SK-N-MC (cell line): Measurements from ENCODE around the gene PPP1R3E.
A peak's percentile ranks its signal among the peaks of the same experiment; 100 is the strongest.

Source experiments
- DNase-seq: peaks from one replicate; pipeline ENCODE4 v3.0.0-alpha.2; 2011; ENCODE audit warnings: low read depth, low spot score
- H3K27ac ChIP-seq: fragments of 200-600 bp; sonication (generic); 2 replicates; pipeline ENCODE4 v1.5.1; 2016; ENCODE audit warnings: mixed run types
- H3K36me3 ChIP-seq: fragments of 200-600 bp; sonication (generic); 2 replicates; pipeline ENCODE4 v1.6.1; 2017; ENCODE audit warnings: antibody characterized with exemption, low read length, mixed read lengths; ENCODE audit not compliant: insufficient read depth
- H3K4me3 ChIP-seq: fragments of 200-600 bp; sonication (generic); 2 replicates; pipeline ENCODE4 v1.5.1; 2016
- H3K9ac ChIP-seq: fragments of 200-600 bp; sonication (generic); 2 replicates; pipeline ENCODE4 v1.8.0; 2017; ENCODE audit warnings: mixed run types, mixed read lengths; ENCODE audit not compliant: insufficient read length
- H3K9me3 ChIP-seq: fragments of 200-600 bp; sonication (generic); 2 replicates; pipeline ENCODE4 v1.6.1; 2017; ENCODE audit warnings: low read depth, mild to moderate bottlenecking, antibody characterized with exemption, low read length, moderate library complexity, mixed read lengths
- EZH2 ChIP-seq: fragments of 200-600 bp; sonication (generic); IDR thresholded peaks from one replicate; pipeline ENCODE4 v1.6.1; 2017; ENCODE audit warnings: antibody characterized with exemption
- FOXP2 ChIP-seq: optimal IDR thresholded peaks from 2 replicates; pipeline ENCODE3; 2011; ENCODE audit warnings: mild to moderate bottlenecking, moderate library complexity; ENCODE audit not compliant: insufficient read depth; ENCODE audit errors: extremely low read length, control extremely low read depth
- POLR2AphosphoS5 ChIP-seq: IDR thresholded peaks from 2 replicates; pipeline ENCODE4 v1.6.1; 2012; ENCODE audit warnings: mild to moderate bottlenecking, low read depth, low read length, borderline replicate concordance

The PPP1R3E gene

DNA sequence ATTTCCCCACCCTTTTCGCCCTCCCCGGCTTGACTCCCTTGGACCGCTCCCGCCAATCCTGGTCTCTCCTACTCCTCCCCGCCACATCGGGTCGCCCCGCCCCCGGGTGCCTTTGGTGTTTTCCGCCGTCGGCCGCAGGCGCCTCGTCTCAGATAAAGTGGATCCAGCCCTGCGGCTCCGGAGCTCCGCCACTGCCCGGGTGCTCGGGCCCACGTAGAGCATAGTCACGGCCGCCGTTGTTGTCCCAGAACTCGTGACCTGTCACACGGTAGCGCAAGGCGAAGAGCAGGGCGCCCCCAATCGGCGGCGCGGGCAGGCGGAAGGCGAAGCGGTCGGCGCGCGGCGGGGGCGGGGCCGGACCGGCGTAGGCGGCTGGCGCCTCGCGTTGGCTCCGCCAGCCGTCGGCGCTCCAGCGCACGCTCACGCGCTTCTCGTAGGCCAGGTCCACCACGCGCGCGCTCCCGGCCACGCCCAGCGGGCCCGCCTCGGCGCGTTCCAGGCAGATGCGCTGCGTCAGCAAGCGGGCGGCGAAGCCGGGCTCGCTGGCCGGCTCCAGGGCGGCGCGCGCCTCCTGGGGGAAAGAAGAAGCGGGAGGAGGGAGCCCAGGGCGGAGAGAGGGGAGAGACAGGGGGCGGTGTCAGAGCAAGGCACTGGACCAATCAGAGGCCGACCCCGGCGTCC, 1.2 kb downstream of the PPP1R3E start:
- Histone ChIP-seq H3K9ac (peak overlapping the region; percentile 94), H3K9me3 (no peaks in the 10 kb centered on the region), H3K4me3 (peak overlapping the region; percentile 98), H3K36me3 (no peaks in the 10 kb centered on the region), H3K27ac (peak overlapping the region; percentile 97)
- peak; percentile 58 for DNase-seq
- TF ChIP-seq FOXP2: peak; percentile 12
- no peak for TF ChIP-seq EZH2
- TF ChIP-seq POLR2AphosphoS5: peak; percentile 34; the same call in 1 of the 2 replicates

DNA sequence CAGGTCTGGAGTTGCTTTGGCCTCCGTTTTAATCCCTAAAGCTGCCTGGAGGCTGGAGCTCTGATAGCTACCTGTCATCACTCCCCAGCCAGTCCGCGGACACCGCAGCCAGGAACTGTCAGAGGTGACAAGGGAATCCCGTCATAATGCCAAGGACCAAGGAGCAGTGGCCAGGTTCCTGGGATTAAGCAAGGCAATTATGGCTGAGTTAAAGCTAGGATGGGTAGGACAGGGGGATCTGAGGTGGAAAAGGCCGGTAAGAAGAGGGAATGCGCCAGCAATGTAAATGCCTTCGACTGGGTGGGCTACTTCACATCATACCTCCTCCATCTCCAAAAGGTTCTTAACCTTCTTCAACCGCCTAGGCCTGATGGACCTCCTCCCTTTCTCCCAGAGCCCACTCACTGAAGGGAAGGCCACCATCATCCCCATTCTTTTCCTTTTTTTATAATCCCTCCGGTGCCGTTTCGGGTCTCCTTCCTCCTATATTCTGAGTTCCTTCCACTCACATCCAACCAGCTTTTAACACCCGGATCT, 1.9 kb downstream of the PPP1R3E start:
- H3K36me3 ChIP-seq: no peaks in the 10 kb centered on the region
- peak overlapping the region; percentile 96 for H3K4me3 ChIP-seq
- no peaks in the 10 kb centered on the region for H3K9me3 ChIP-seq
- DNase-seq: no peak
- H3K9ac ChIP-seq: peak overlapping the region; percentile 85
- TF ChIP-seq EZH2: no peak
- peak; percentile 1; the same call in 1 of the 2 replicates for TF ChIP-seq POLR2AphosphoS5
- peak overlapping the region; percentile 57; the same call in 1 of the 2 replicates for H3K27ac ChIP-seq

DNA sequence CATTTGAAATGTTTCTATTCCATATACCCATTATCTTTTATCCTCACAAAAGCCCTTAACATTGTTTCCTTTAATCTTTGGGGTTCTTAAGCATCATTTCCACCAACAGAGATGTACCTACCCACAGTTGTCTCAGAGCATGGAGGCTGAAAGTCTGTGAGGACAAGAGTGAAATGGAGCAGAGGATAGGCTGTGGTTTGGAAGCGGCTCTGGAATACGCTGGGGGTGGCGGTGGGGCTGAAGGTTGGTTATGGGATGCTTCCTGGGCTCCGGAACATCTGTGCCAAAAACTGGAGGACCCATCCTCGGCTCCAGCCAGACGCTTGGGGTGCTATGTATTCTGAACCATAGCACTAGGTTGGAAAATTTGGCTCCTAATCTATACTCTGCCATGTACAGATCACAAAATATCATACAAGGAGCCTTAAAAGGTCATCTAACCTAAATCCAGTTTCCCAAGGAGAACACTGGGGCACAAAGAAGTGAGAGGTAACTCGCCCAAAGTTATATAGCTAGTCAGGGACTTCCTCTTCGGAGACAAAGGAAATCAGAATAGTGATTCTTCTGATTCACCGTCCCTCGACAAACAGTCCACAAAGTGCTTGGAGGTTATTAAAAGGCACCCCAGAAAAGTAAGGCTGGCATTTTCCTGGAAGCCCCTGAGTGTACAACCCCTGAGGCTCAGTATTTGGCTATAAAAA, 2.5 kb downstream of the PPP1R3E start:
- Histone ChIP-seq H3K9ac (peak overlapping the region; percentile 85), H3K36me3 (no peaks in the 10 kb centered on the region), H3K27ac (no peak overlapping the region; the same call in 1 of the 2 replicates), H3K4me3 (peak overlapping the region; percentile 96), H3K9me3 (no peaks in the 10 kb centered on the region)
- no peak for DNase-seq
- no peak for TF ChIP-seq FOXP2
- TF ChIP-seq POLR2AphosphoS5: 0 out of 2 replicates have a peak, but pooled peaks have one; percentile 13

DNA sequence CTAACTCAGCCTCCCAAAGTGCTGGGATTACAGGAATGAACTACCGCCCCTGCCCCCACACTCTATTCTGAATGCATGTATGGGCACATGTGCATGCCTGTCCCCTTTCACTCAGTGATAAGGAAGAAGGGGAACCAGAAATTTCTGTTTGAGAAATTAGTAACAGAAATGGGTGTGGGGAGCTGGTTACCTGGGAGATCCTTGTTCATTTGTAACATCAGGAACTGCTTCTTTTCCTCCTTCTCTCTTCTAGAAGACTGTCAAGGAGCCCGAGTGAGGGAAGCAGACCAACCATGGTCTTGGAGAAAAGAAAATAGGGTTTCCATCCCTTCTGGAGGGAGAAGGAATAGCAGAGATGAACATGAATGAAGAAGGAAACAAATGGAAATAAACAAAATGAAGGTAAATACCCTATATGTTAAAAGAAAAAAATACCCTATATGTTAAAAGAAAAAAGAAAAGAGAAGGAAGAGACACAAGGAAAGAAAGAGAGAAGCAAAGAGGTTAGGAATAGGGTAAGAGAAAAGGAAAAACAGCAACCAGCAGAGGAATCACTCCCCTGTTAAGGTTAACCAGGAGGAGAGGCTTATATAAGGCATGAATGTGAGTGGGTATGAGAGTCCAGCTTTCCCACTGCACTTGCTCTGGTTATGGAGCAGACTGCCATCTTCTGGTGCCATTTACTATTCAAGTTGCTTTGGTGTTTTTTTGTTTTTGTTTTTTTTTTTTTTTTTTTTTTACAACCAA, 3.3 kb downstream of the PPP1R3E start:
- DNase-seq: no peak
- H3K27ac ChIP-seq: no peak overlapping the region
- no peak for TF ChIP-seq EZH2
- no peak for TF ChIP-seq FOXP2
- no peak for TF ChIP-seq POLR2AphosphoS5
- H3K4me3 ChIP-seq: no peak overlapping the region
- no peaks in the 10 kb centered on the region for H3K9me3 ChIP-seq
- H3K9ac ChIP-seq: peak overlapping the region; percentile 2
- no peaks in the 10 kb centered on the region for H3K36me3 ChIP-seq

DNA sequence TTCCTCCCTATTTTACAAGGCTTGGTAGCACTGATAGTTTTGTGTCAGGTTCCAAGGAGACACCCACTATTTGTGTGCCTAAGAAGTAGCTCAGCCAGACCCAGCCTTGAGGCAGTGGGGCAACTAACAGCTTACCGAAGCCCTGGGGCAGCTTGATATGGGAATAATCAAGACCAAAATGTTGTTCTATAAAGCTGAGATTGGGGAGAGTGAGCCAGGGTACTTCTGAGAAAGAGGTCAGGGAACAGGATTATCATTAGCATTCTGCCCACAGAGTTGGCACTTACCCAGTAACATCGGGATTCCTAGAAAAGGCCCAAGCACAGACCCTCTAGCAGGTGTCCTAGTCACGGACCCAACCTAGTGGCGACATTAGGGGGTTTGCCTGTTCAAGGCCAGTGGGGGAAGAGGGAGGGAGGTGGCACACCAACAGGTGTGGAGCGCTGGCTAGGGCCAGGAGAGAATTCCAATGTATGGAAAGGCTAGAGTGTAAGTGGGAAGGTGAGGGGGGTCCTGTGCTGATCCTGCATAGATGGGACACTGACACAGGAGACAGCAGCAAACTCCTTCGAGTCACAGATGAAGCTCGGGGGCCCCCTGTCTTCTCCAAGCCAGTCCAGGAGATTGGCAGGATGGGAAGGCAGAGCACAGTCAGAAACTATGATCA, 4.9 kb downstream of the PPP1R3E start:
- Histone ChIP-seq H3K9me3 (no peaks in the 10 kb centered on the region), H3K4me3 (no peak overlapping the region), H3K36me3 (no peaks in the 10 kb centered on the region), H3K27ac (no peak overlapping the region), H3K9ac (no peak overlapping the region)
- TF ChIP-seq POLR2AphosphoS5: no peak
- TF ChIP-seq EZH2: no peak
- DNase-seq: no peak

DNA sequence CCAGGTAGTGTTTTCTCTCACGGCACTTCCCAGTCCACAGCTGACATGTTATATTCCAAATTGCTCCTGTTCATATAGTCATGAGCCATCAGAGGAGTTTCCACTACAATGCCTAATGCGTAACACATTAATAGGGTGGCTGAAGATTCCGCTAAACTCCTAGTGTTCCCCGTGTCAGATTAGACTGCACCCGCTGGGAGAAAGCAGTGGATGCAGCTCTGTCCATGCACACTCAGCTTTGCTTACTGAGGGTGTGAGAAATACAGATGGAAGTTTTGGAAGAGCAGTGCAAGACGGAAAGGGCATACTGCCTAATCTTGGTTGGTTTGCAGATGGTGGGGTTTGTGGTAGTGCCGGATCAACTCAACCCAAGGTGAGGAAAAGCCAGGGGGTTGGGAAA, 5.6 kb downstream of the PPP1R3E start:
- Histone ChIP-seq H3K9ac (no peak overlapping the region), H3K27ac (no peak overlapping the region), H3K36me3 (no peaks in the 10 kb centered on the region), H3K4me3 (no peak overlapping the region), H3K9me3 (no peaks in the 10 kb centered on the region)
- TF ChIP-seq EZH2 (no peak), POLR2AphosphoS5 (no peak), FOXP2 (no peak)
- no peak for DNase-seq

DNA sequence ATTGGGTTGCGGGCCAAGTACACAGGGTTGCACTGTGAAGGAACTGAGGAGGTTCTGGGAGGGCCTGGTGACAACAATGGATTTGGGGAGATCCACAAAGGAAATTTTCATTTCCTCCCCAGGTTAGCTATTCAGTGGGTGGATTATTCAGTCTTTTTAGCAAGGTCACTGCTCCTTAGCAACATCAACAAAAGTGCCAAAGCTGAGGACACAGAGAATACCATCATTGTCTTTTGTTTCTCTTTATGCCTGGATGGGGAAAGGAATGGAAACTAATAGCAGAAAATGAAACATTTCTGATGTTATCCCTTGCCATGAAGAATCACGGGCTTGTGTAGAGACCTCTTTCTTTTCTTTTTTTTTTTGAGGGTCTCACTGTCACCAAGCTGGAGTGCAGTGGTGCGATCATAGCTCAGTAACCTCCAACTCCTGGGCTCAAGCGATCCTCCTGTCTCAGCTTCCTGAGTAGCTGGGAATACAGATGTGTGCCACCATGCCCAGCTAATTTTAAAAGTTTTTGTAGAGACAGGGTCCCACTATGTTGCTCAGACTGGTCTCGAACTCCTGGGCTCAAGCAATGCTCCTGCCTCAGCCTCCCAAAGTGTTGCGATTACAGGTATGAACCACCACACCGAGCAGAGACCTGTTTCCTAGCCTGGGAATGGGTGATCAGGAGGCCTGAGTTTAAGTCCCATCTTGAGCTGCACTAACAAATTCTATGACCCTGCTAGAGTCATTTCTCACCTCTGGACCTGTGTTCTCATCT, 6.5 kb downstream of the PPP1R3E start:
- Histone ChIP-seq H3K9me3 (no peaks in the 10 kb centered on the region), H3K4me3 (no peak overlapping the region), H3K36me3 (no peaks in the 10 kb centered on the region)

More for the DNA sequence above, 6.5 kb downstream of the PPP1R3E start:
- TF ChIP-seq FOXP2 (no peak), POLR2AphosphoS5 (no peak), EZH2 (no peak)
- H3K27ac ChIP-seq: no peak overlapping the region
- DNase-seq: no peak
- H3K9ac ChIP-seq: no peak overlapping the region
